ENCODE measurements around the gene CUL2. TPM values are rescaled to one million over a fixed set of nuclear protein-coding genes. Genes with fewer than 3 reads are reported as not detected.

CUL2 gene
- total RNA-seq (2014; rRNA removed) = 38.9 and 39.1 TPM in 2 replicates
- polyA plus RNA-seq (2012) = 14.7 TPM

GRCh38 chr10:35090162-35090954, at the start of gene CUL2:
CUL2 (minus strand) TSS chr10:35090341; CDS start chr10:35071317, 19,024 bp downstream.
- peak; percentile 94 for DNase-seq (ENCODE audit: low read depth)

- DNase-seq (ENCODE audit: low read depth) = no peak
These were observed 46.2 kb upstream of the CUL2 start for GRCh38 chr10:35136263-35136815.

- DNase-seq (ENCODE audit: low read depth) = no peak
These were observed 45.7 kb upstream of the CUL2 start for GRCh38 chr10:35135861-35136260.

- no peak for DNase-seq (ENCODE audit: low read depth)
These were observed 43.4 kb upstream of the CUL2 start for GRCh38 chr10:35133586-35133985.

- no peak for DNase-seq (ENCODE audit: low read depth)
These were observed 42.6 kb upstream of the CUL2 start for GRCh38 chr10:35132727-35133126.

GRCh38 chr10:35130663-35131062, 40.5 kb upstream of the CUL2 start:
- no peak for DNase-seq (ENCODE audit: low read depth)

GRCh38 chr10:35129185-35129674, 39.1 kb upstream of the CUL2 start:
- no peak for DNase-seq (ENCODE audit: low read depth)

GRCh38 chr10:35127289-35127891, 37.2 kb upstream of the CUL2 start:
- DNase-seq (ENCODE audit: low read depth) = peak; percentile 62

GRCh38 chr10:35126530-35127288, 36.6 kb upstream of the CUL2 start, which contains the start of gene CREM:
CREM (plus strand) TSS chr10:35126846; CDS start chr10:35137836, 10,990 bp downstream.
- DNase-seq (ENCODE audit: low read depth) = peak; percentile 93

- DNase-seq (ENCODE audit: low read depth) = no peak
These were observed 36.0 kb upstream of the CUL2 start for GRCh38 chr10:35126062-35126529.

GRCh38 chr10:35124540-35124939, 34.4 kb upstream of the CUL2 start:
- DNase-seq (ENCODE audit: low read depth) = no peak

- DNase-seq (ENCODE audit: low read depth) = no peak
These were observed 29.2 kb upstream of the CUL2 start for GRCh38 chr10:35119378-35119777.

GRCh38 chr10:35112571-35112970, 22.4 kb upstream of the CUL2 start:
- DNase-seq (ENCODE audit: low read depth) = no peak

GRCh38 chr10:35103882-35104281, 13.7 kb upstream of the CUL2 start:
- no peak for DNase-seq (ENCODE audit: low read depth)

- no peak for DNase-seq (ENCODE audit: low read depth)
These were observed 7.4 kb upstream of the CUL2 start for GRCh38 chr10:35097510-35097909.

- no peak for DNase-seq (ENCODE audit: low read depth)
These were observed 6.2 kb upstream of the CUL2 start for GRCh38 chr10:35096312-35096711.

GRCh38 chr10:35092851-35093250, 2.7 kb upstream of the CUL2 start:
- DNase-seq (ENCODE audit: low read depth) = no peak

GRCh38 chr10:35091994-35092790, 2.1 kb upstream of the CUL2 start:
- DNase-seq (ENCODE audit: low read depth) = no peak

GRCh38 chr10:35089611-35090161, 455 bp downstream of the CUL2 start:
- no peak for DNase-seq (ENCODE audit: low read depth)

- DNase-seq (ENCODE audit: low read depth) = no peak
These were observed 6.9 kb downstream of the CUL2 start for GRCh38 chr10:35083242-35083641.
